K562 (cell line): ENCODE measurements around the gene FAM124B. TPM values are rescaled to one million over a fixed set of nuclear protein-coding genes. Genes with fewer than 3 reads are reported as not detected.

ENCODE experiments used
- BCLAF1 ChIP-seq, 2 experiments: fragments of 450-650 bp in 1 of 2; IDR thresholded peaks; 2 replicates each; pipeline ENCODE4 v1.6.1; 2011 to 2017; ENCODE audit warnings: low read depth in 2 of 2, antibody characterized with exemption in 1 of 2, borderline replicate concordance in 1 of 2, low read length in 1 of 2, mild to moderate bottlenecking in 1 of 2, mixed read lengths in 1 of 2; ENCODE audit not compliant: control insufficient read depth in 1 of 2
- CBFA2T2 ChIP-seq: fragments of 450-650 bp; conservative IDR thresholded peaks from 2 replicates; pipeline ENCODE4 v1.6.1; 2017; ENCODE audit warnings: mild to moderate bottlenecking
- ID3 ChIP-seq, 2 experiments: fragments of 250-450 bp in 1 of 2; fragments of 450-650 bp in 1 of 2; sonication (Bioruptor Pico) in 1 of 2; IDR thresholded peaks; 2 replicates each; pipeline versions ENCODE4 v1.6.1 to v1.8.0; 2016 to 2021; ENCODE audit warnings: mild to moderate bottlenecking in 2 of 2, moderate library complexity in 2 of 2, missing compliant biosample characterization in 1 of 2, missing genetic modification characterization in 1 of 2
- MECOM ChIP-seq: fragments of 250-450 bp; sonication (Bioruptor Pico); IDR thresholded peaks from 2 replicates; pipeline ENCODE4 v1.8.0; 2022; ENCODE audit warnings: inconsistent platforms
- NBN ChIP-seq: fragments of 450-650 bp; IDR thresholded peaks from 2 replicates; pipeline ENCODE4 v1.6.1; 2016; ENCODE audit warnings: low read depth, mild to moderate bottlenecking
- SMARCA4 ChIP-seq: fragments of 450-650 bp; IDR thresholded peaks from 2 replicates; pipeline ENCODE4 v1.6.1; 2016
- SP1 ChIP-seq: sonication (generic); formaldehyde crosslinking; IDR thresholded peaks from 2 replicates; pipeline ENCODE4 v1.8.1; 2022; ENCODE audit warnings: mild to moderate bottlenecking, missing genetic modification reagents
- SUPT5H ChIP-seq: fragments of 450-650 bp; IDR thresholded peaks from 2 replicates; pipeline ENCODE4 v1.6.1; 2016
- ZFP30 ChIP-seq: fragments of 250-450 bp; sonication (Bioruptor Pico); IDR thresholded peaks from 2 replicates; pipeline ENCODE4 v1.8.0; 2022; ENCODE audit warnings: moderate library complexity, mild to moderate bottlenecking, inconsistent platforms, borderline replicate concordance
- ZNF785 ChIP-seq: fragments of 250-450 bp; sonication (Bioruptor Pico); IDR thresholded peaks from 2 replicates; pipeline ENCODE4 v1.4.0; 2020; ENCODE audit warnings: mild to moderate bottlenecking
- polyA plus RNA-seq, 8 experiments: library from polyadenylated mRNA; depleted of rRNA in 4 of 8; stranded (reverse) in 5 of 8; unstranded in 3 of 8; fragments of >200 nt; fragmentation: Nextera tagmentation in 2 of 8; fragmentation: Illumina TruSeq in 1 of 8; extraction: Ambion mirVana in 2 of 8; extraction: Trizol in 1 of 8; gene quantifications; 2 replicates each; pipeline versions ENCODE4 v1.2.1 to v1.2.3, GENCODE V29; 2011 to 2014; ENCODE audit warnings: inconsistent platforms in 1 of 8, missing spikeins in 1 of 8
- total RNA-seq, 7 experiments: library from RNA; depleted of rRNA in 6 of 7; stranded (reverse); fragments of >200 nt in 6 of 7; fragmentation: Illumina TruSeq in 2 of 7; extraction: Trizol in 2 of 7; gene quantifications; 2 replicates each; pipeline versions ENCODE4 v1.2.1 to v1.2.3, GENCODE V29; 2011 to 2021; ENCODE audit warnings: low replicate concordance in 1 of 7

FAM124B gene
- total and polyA plus RNA-seq, 9 of the 15 experiments (the other 6 are each of a cell fraction or from before 2014, with no cell fraction given), result 6.2 to 21.4 (median 9.3) TPM

DNA sequence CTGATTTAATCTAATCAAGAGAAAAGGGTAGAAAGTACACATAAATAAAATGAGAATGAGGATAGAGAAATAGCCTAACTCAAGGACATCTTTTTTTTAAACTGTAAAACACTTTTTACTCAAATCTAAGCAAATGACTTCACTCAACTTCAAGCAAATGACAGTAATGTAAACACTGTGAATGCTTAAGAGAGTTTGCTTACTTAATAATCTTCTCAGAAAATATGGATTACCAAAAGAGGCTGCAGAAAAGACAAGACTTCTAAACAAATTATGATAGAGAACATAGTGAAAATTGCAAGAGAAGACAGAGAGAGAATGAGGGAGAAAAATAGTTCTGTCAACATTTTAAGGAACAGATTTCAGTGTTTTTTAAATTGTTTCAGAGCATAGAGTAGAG, 52.5 kb downstream of the FAM124B start (continued):
- TF ChIP-seq ZNF785 (CRISPR knock-in tag) (no peak), BCLAF1 (IDR thresholded peaks at IDR 0.05; ENCODE audit: borderline replicate concordance in 1 of 2, control insufficient read depth in 1 of 2, low read depth in 2 of 2, low read length in 1 of 2) (no peak), NBN (no peak), SUPT5H (no peak), SMARCA4 (no peak), CBFA2T2 (no peak), ZFP30 (CRISPR knock-in tag) (no peak), SP1 (CRISPR knock-in tag) (no peak), MECOM (CRISPR knock-in tag) (no peak), ID3 (CRISPR knock-in tag; IDR thresholded peaks at IDR 0.05) (no peak), ID3 (tag; IDR thresholded peaks at IDR 0.05) (no peak)
